HL-60 (cell line): ENCODE results near the gene ZDHHC17.

ENCODE experiments used
- DNase-seq, 2 experiments: peaks; one replicate each; pipeline ENCODE4 v3.0.0-alpha.2; 2010 to 2020; ENCODE audit warnings: low read depth in 1 of 2, low spot score in 1 of 2
- H3K27ac ChIP-seq: fragments of 250-450 bp; sonication (Bioruptor Pico); replicated peaks from 2 replicates; pipeline ENCODE4 v1.5.1; 2020; ENCODE audit warnings: mild to moderate bottlenecking, moderate library complexity
- H3K27me3 ChIP-seq: fragments of 250-450 bp; sonication (Bioruptor Pico); 2 replicates; pipeline ENCODE4 v1.5.1; 2021; ENCODE audit warnings: mild to moderate bottlenecking, moderate library complexity; ENCODE audit not compliant: insufficient read depth, poor library complexity, severe bottlenecking
- H3K4me3 ChIP-seq: replicated peaks from 2 replicates; pipeline ENCODE4 v1.5.1; 2011; ENCODE audit warnings: mild to moderate bottlenecking, control low read depth, low read length; ENCODE audit not compliant: insufficient read depth
- GABPA ChIP-seq: IDR thresholded peaks from 2 replicates; pipeline ENCODE4 v1.6.1; 2012; ENCODE audit warnings: low read depth
- POLR2AphosphoS5 ChIP-seq: IDR thresholded peaks from 2 replicates; pipeline ENCODE4 v1.6.1; 2012; ENCODE audit warnings: low read depth
- SPI1 ChIP-seq: IDR thresholded peaks from 2 replicates; pipeline ENCODE4 v1.6.1; 2012; ENCODE audit warnings: low read depth, mild to moderate bottlenecking, borderline replicate concordance
- TF ChIP-seq, protein P1 (sequence below): IDR thresholded peaks from one replicate; pipeline ENCODE4 v1.5.1; 2011; ENCODE audit warnings: low read length, control low read depth, inconsistent platforms; ENCODE audit not compliant: insufficient read depth
- TF ChIP-seq, protein P2 (sequence below): IDR thresholded peaks from 2 replicates; pipeline ENCODE4 v1.6.1; 2012; ENCODE audit warnings: low read depth; ENCODE audit not compliant: insufficient replicate concordance

ZDHHC17 gene

DNA sequence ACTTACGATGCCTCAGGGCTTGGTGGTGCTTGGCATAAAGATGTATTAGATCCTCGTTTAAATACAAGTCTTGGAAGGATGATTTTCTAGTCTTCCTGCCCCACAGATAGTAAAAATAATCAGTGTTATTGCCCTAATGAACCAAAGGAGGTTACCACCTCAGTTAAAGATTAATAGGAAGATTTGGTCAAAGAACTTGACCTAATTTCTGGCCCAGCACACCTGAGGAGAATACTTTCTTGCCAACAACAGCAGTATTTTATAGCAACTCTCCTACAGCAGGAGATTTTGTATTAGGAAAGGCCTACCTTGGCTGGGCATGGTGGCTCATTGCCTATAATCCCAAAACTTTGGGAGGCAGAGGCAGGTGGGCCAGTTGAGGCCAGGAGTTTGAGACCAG lies 83.3 kb downstream of the ZDHHC17 start:
- TF ChIP-seq, protein P1, sequence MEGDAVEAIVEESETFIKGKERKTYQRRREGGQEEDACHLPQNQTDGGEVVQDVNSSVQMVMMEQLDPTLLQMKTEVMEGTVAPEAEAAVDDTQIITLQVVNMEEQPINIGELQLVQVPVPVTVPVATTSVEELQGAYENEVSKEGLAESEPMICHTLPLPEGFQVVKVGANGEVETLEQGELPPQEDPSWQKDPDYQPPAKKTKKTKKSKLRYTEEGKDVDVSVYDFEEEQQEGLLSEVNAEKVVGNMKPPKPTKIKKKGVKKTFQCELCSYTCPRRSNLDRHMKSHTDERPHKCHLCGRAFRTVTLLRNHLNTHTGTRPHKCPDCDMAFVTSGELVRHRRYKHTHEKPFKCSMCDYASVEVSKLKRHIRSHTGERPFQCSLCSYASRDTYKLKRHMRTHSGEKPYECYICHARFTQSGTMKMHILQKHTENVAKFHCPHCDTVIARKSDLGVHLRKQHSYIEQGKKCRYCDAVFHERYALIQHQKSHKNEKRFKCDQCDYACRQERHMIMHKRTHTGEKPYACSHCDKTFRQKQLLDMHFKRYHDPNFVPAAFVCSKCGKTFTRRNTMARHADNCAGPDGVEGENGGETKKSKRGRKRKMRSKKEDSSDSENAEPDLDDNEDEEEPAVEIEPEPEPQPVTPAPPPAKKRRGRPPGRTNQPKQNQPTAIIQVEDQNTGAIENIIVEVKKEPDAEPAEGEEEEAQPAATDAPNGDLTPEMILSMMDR: no peak
- TF ChIP-seq SPI1: no peak
- TF ChIP-seq, protein P2, sequence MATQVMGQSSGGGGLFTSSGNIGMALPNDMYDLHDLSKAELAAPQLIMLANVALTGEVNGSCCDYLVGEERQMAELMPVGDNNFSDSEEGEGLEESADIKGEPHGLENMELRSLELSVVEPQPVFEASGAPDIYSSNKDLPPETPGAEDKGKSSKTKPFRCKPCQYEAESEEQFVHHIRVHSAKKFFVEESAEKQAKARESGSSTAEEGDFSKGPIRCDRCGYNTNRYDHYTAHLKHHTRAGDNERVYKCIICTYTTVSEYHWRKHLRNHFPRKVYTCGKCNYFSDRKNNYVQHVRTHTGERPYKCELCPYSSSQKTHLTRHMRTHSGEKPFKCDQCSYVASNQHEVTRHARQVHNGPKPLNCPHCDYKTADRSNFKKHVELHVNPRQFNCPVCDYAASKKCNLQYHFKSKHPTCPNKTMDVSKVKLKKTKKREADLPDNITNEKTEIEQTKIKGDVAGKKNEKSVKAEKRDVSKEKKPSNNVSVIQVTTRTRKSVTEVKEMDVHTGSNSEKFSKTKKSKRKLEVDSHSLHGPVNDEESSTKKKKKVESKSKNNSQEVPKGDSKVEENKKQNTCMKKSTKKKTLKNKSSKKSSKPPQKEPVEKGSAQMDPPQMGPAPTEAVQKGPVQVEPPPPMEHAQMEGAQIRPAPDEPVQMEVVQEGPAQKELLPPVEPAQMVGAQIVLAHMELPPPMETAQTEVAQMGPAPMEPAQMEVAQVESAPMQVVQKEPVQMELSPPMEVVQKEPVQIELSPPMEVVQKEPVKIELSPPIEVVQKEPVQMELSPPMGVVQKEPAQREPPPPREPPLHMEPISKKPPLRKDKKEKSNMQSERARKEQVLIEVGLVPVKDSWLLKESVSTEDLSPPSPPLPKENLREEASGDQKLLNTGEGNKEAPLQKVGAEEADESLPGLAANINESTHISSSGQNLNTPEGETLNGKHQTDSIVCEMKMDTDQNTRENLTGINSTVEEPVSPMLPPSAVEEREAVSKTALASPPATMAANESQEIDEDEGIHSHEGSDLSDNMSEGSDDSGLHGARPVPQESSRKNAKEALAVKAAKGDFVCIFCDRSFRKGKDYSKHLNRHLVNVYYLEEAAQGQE: no peak
- TF ChIP-seq POLR2AphosphoS5: no peak
- TF ChIP-seq GABPA: no peak
- DNase-seq: no peak
- H3K27me3 ChIP-seq: no peaks in the 10 kb centered on the region
- no peak overlapping the region for H3K27ac ChIP-seq
- no peak overlapping the region for H3K4me3 ChIP-seq

DNA sequence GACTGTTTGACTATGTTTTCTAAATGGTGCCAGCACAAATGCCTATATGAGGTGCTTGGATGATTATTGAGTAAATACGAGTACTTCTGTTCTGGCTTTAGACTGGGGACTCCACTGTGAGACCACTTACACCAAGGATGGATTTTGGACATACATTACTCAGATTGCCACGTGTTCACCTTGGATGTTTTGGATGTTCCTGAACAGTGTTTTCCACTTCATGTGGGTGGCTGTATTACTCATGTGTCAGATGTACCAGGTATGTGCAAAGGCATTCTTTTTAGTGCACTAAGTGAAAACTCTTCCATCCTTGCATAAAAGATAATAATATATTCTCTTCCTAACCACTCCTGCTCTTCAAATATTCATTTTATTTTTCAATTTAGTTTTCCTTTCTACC lies 84.2 kb downstream of the ZDHHC17 start:
- TF ChIP-seq POLR2AphosphoS5 (no peak), GABPA (no peak), SPI1 (no peak)
- TF ChIP-seq, protein P2: no peak
- TF ChIP-seq, protein P1: no peak
- Histone ChIP-seq H3K27me3 (no peaks in the 10 kb centered on the region), H3K27ac (no peak overlapping the region), H3K4me3 (no peak overlapping the region)
- no peak for DNase-seq

DNA sequence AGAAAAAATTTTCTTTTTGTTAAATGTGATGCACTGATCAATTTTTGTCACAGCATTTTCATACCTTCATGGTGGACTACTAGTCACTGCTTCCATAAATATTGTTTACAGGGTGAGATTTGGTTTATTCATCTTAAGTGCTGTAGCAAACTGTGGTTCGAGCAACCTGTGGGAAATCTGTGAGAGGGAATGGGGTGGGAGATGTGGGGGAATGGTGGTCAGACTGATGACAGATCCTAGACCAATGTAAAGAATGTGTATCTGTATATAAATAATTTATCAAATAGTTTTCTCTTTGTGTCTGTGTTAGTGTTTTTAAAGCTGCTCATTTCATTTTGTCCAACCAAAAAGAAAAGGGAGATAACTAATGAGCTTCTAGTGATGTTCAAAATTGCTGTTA lies 88.2 kb downstream of the ZDHHC17 start:
- H3K4me3 ChIP-seq: no peak overlapping the region
- TF ChIP-seq SPI1: no peak
- DNase-seq: no peak
- no peak overlapping the region for H3K27ac ChIP-seq
- no peaks in the 10 kb centered on the region for H3K27me3 ChIP-seq

DNA sequence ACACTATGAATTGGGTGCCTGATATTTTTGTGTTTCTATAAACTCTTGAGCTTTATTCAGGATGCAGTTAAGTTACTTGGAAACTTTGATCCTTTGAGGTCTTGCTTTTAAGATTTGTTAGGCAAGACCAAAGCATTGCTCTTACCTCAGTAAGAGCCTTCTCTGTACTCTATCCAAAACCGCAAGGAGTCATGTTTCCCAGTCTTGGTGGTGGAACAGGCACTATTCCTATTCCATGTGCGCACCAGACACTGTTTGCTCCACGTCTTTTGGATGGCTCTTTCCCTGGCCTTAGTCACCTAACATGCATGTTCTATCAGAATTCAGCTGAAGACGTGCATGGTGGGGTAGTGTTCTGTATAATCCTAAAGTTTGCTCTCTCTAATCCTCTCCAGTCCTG lies 91.4 kb downstream of the ZDHHC17 start:
- H3K27me3 ChIP-seq: no peaks in the 10 kb centered on the region
- no peak overlapping the region for H3K4me3 ChIP-seq
- DNase-seq: no peak
- TF ChIP-seq, protein P2: no peak
- TF ChIP-seq, protein P1: no peak
- TF ChIP-seq POLR2AphosphoS5 (no peak), GABPA (no peak), SPI1 (no peak)
- H3K27ac ChIP-seq: no peak overlapping the region
